Stimulated activated CD4-positive, alpha-beta T cell treated with anti-CD3 and anti-CD28 coated beads, Interleukin-4, amount 100 ng/mL, for 4 hours (primary cell): ENCODE data around the gene IFNB1.

ENCODE experiments used
- DNase-seq, 2 experiments: peaks; one replicate each; pipeline ENCODE4 v3.0.0-alpha.2; 2020

IFNB1 gene

DNA sequence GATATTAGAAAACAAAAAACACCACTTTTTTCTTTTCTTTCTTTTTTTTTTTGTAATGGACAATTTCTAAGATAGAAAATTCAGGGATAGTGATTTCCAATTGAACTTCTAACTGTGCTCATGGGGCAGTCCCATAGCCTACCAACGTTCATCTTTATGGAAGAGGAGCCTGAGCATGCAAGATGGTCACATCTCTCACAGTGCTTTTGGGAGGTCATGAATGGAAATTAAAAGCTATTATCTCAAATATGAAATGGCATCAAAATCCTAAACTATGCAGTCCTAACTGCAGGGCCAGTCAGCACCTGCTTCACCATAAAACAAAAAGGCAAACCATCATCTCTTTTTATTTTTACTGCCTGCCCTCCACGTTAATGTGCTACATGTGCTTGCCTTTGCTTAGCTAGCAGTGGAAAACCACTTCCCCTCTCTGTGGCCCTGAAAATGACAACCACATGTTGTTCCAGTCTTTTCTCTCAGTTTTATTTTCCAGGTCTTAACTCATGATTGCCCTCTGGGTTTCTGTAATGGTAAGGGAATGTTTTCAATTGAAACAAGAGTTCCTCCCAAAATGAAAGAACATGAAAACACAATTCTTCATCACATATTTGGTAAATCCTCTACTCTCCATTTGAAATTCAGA is 16.7 kb downstream of the IFNB1 start:
- no peak for DNase-seq

DNA sequence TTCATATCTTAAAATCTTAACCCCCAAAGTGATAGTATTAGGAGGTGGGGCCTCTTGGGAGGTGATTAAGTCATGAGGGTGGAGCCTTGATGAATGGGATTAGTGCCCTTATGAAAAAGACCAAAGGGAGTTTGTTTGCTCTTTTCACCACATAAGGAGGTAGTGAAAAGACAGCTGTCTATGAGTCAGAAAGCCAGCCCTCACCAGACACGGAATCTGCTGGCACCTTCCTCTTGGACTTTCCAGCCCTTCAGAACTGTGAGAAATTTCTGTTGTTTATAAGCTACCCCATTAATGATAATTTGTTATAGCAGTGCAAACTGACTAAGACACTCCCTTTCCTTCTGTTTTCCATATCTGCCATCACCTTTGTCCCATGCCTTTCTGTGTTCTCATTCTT is 20.8 kb downstream of the IFNB1 start:
- no peak for DNase-seq

DNA sequence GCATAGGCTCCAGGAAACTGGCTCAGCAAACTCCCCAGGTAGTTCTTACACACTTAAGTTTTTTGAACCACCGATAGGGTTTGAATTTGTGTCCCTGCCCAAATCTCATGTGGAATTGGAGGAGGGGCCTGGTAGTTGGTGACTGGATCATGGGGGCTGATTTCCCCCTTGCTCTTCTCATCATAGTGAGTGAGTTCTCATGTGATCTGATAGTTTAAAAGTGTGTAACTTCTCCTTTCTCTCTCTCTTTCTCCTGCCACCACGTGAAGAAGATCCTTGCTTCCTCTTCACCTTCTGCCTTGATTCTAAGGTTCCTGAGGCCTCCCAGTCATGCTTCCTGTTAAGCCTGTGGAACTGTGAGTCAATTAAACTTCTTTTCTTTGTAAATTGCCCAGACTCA is 23.9 kb downstream of the IFNB1 start:
- DNase-seq, result no peak

DNA sequence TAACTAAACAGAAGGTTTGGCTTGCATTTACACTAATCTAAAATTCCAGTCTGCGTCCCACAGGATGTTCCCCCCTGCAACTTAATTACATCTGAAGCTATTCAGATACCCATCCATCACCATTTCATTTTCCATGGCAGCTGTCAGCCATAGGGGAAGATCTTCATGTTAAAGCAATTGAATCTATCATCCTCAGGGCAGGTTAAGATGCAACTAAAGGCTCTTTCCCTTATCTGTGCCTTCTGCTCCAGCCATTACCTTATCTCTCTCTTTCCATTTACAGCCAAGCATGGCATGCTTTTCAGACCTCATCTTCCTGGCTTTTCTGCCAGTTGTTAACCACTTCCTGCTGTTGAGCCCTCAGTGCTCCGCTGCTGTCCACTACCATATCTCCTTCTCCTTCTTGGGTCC is 30.5 kb downstream of the IFNB1 start:
- no peak for DNase-seq

DNA sequence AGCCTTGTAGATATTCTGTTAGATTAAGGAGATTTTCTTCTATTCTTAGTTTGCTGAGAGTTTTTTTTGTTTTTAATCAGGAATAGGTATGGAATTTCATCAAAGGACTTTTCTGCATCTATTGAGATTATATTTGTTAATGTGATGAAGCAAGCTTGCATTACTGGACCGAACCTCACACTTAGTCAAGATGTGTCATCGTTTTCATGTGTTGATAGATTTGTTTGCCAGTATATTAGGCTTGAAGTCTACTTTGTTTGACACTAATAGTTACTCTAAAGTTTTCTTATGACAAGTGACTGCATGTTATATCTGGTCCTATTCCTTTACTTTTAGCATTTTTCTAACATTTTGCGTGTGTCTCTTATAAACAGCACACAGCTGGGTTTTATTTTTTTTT is 33.9 kb downstream of the IFNB1 start:
- no peak for DNase-seq

DNA sequence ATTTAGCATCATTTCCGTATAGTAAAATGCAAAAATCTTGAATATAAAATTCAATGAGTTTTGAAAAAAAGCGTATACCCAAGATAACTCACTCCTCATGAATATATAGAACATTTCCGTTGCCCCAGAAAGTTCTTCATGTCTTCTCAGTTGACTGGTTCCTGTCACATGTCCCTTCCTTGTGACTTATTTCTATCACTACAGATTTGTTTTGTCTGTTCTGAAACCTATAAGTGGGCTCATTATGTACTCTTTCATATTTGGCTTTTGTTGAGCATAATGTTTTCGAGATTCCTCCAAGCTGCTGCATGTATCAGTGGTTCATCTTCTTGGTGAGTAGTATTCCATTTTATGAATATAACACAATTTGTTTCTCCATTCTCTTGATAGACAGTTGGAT is 35.3 kb downstream of the IFNB1 start:
- no peak for DNase-seq

DNA sequence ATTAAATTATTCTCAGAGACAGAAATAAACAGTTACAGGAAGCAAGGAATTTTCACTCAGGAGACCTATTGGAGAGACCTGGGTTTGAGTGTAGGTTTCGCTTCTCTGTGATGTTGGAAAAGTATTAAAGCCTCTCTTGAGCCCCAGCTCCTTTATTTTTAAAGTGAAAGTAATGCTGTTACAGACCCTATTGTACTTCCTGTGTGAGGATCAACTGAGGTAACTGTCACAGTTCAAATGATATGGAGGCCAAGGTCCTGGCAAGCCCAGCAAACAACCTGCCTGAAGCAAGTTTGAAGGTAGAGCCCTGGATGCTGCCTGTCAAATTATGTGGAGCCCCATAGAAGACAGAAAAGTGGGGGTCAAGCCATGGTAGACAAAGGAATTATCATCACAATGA is 38.4 kb downstream of the IFNB1 start:
- DNase-seq, result no peak

DNA sequence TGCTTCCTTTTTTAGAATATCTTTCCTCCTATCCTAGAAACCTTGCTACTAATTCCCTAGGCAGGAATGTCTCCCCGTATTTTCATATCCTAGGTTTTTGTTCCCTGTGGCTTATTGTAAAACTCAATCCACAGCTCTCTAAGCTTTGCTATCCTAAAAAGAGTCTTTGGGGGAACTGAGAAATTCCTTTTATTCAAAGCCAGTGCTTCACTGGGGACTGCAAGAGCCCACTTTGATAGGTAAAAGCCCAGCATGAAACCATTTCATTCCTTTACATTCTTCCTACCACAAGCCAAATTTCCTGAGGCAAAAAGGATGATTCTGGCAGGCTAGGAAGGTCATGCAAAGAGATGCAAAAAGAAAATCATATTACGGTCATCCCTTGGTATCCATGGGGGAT is 40.5 kb downstream of the IFNB1 start:
- no peak for DNase-seq

DNA sequence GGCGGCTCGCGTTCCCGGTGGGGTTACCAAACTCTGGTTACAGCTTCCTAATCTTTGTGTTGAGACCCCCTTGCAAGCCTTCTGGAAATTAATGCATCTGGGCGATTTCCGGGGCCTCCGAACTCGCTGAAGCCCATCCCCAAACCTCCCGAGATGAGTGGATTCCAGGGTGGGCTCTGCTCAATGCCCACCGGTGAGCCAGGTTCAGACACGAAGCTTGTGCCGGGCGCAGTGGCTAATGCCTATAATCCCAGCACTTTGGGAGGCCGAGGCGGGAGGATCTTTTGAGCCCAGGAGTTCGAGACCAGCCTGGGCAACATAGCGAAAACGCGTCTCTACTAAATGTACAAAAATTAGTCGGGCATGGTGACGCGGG is 45.9 kb downstream of the IFNB1 start:
- DNase-seq, result no peak

DNA sequence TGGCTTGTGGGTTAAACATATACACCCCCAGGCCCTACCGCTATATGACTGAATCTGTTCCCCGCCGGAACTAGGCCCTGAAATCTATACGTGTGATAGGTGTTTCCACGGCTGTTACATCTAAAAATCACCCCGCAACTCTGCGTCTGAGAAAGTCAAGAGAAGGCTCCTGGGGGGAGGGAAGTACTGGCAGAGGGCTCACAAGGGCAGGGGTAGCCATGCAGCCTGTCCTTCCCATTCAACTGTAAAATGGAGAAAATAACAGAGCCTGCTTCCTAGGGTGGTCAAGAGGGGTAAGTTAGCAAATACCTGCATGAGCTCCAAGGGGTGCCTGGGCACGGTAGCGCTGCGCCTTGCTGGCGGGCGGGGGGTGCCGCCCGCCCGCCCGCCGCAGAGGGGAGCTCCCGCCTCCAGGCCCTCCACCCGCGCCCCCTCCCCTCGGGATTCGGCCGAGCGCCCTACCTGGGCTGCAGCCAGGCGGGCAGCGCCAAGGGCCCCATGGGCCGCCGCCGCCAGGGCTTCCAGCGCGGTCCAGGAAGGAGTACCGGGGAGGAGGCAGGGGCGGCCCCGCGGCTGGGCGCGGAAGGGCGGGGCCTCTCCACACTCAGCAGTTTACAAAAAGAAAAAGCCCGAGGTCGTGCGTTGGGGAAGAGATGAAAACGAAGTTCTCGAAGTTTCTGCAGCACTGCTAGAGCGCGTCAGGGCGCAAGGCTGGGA is 46.5 kb downstream of the IFNB1 start, which contains the start of gene HACD4:
Gene HACD4 (minus strand): TSS at position 550 of the 717 bp plus-strand sequence. CDS start 50 bp downstream, at position 500.
- peak; percentile 57 for DNase-seq

DNA sequence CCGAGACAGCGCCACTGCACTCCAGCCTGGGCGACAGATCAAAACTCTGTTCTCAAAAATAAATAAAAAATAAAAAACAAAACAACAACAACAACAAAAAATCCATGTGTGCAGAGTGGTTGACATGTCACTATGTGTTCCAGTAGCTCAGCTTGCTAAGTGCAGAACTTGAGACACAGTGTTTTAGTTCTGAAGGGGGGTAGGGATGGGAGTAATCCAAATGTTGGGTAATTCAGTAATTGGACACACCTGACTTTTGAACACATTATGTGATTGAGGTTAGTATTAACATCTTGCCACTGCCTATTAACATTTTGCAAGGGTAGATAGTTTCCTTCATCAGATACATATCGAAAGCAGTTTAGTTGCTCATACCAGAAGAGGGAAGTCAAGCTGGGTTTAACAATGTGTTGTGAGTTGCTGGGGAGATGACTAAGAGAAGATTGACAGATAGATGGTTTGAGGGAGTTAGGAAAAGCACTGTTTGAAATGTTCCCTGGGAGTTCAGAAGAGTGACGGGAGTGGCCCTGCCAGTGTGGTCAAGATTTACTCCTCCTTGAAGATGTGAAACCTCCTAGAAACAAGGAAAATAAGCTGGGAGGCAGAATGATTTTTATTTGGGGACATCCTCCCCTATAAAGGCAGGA is 47.2 kb downstream of the IFNB1 start:
- no peak for DNase-seq

DNA sequence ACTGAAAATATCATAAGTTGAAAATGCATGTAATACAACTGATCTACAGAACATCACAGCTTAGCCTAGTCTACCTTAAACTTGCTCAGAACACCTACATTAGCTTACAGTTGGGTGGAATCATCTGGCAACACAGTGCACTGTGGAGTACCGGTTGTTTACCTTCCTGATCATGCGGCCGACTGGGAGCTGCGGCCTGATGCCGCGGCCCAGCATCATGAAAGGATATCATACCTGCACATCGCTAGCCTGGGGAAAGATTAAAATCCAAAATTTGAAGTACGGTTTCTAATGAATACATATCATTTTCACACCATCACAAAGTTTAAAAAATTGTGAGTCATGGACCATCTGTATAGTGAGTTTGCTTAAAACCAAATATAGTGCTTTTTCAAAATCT is 48.1 kb downstream of the IFNB1 start:
- no peak for DNase-seq

DNA sequence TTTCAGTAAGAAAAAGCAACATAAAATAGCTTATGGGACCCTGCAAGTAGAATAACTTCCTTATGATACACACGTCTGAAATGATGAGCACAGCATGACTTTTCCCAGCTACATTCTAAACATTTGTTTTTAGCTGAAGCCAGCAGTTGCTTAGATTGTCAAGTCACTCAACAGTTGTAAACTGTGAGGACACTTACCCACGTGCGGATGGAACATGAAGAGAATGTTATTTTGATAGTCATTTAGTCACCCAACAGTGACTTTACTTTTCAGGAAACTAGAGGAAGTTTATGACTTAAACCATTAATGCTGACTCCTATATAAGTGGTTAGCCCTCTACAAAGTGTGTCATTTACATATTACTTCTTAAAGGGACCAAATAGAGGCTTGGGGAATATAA is 49.3 kb downstream of the IFNB1 start:
- no peak for DNase-seq

DNA sequence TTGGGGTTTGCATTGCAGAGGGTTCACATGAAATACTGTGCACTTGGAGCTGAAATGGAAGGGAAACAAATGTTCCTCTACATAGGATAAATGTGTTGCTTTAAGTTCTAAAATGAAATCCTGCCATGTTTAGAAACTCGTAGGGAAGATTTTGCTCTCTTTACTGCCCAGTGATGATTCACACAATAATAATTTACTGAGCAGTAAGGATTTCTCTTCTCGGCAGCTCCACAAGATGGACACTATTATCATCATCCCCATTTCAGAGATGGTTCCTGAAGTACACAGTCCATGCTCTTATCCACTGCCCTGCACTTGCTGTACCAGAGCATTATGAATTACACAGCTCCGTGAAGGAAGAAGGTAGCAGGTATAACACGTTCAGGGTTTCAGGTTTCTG is 50.4 kb downstream of the IFNB1 start:
- no peak for DNase-seq
